Activated naive CD8-positive, alpha-beta T cell treated with anti-CD3 and anti-CD28 coated beads, Interleukin-2, amount 10 ng/mL, durations not matched to agents 7 days and 5 days (primary cell): Measurements from ENCODE around the gene LPAR2. TPM values are rescaled to one million over a fixed set of nuclear protein-coding genes. Genes with fewer than 3 reads are reported as not detected.
"Not testable (repeated sequence)": the region's sequence is repeated elsewhere in the genome, so short reads cannot be mapped to it uniquely, and the experiment has no call there.

ENCODE experiments used
- ATAC-seq: fragments of 150-1000 bp; cut with Tn5 transposase; one replicate; pipeline ENCODE4 v1.10.0; 2021; ENCODE audit warnings: low read depth, moderate library complexity
- POLR2A ChIA-PET: fragments of 350-600 bp; sonication (Branson Sonifier 250); formaldehyde crosslinking; loops from one replicate; lab custom pipeline; 2021; ENCODE audit warnings: antibody characterized with exemption; lab: Charles Lee
- DNase-seq: peaks from one replicate; pipeline ENCODE4 v3.0.0; 2021
- H3K27ac Mint-ChIP-seq: one replicate; pipeline ENCODE4 v1.8.0; 2022; ENCODE audit warnings: mild to moderate bottlenecking, mixed read lengths
- H3K27me3 Mint-ChIP-seq: one replicate; pipeline ENCODE4 v1.8.0; 2022; ENCODE audit warnings: mild to moderate bottlenecking, moderate library complexity, mixed read lengths
- H3K36me3 Mint-ChIP-seq: one replicate; pipeline ENCODE4 v1.8.0; 2021; ENCODE audit warnings: mild to moderate bottlenecking, mixed read lengths
- H3K4me1 Mint-ChIP-seq: one replicate; pipeline ENCODE4 v1.8.0; 2021; ENCODE audit warnings: mixed read lengths
- H3K4me3 Mint-ChIP-seq: one replicate; pipeline ENCODE4 v1.8.0; 2022; ENCODE audit warnings: mild to moderate bottlenecking, moderate library complexity, mixed read lengths
- H3K9me3 Mint-ChIP-seq: one replicate; pipeline ENCODE4 v1.8.0; 2021; ENCODE audit warnings: mixed read lengths
- total RNA-seq, 2 experiments: library from RNA; stranded (reverse); gene quantifications; one replicate each; pipeline ENCODE4 v1.2.3, GENCODE V29; 2021

LPAR2 gene
- total RNA-seq: 10 to 100 TPM; 73.6 to 73.8 TPM

GRCh38 chr19:19627621-19628500, at the start of gene LPAR2:
Gene LPAR2 (minus strand): TSS chr19:19628220. CDS start chr19:19627275, 945 bp downstream.
- Mint-ChIP-seq H3K36me3 (peaks cover 25% of the 10 kb centered on the region), H3K4me3 (peak within 1 kb of the TSS; percentile 99), H3K27ac (peak within 1 kb of the TSS; percentile 96), H3K27me3 (no peaks in the 10 kb centered on the region), H3K4me1 (peaks cover 26% of the 10 kb centered on the region), H3K9me3 (no peaks in the 10 kb centered on the region)
- ATAC-seq: peak; percentile 75
- POLR2A ChIA-PET: interaction anchor here (0.6 to 3.6 kb wide), 27 partner anchors 9 to 148 kb away, joined by 3 to 25 read pairs (median 4); partner anchors contain the start of genes ATP13A1, GMIP, NDUFA13 and PBX4
- peak; percentile 92 for DNase-seq

GRCh38 chr19:19677579-19677978, 49.6 kb upstream of the LPAR2 start:
- Mint-ChIP-seq H3K36me3 (peaks cover 92% of the 10 kb centered on the region), H3K27me3 (no peaks in the 10 kb centered on the region), H3K4me1 (peaks cover 11% of the 10 kb centered on the region), H3K27ac (no peak overlapping the region), H3K9me3 (peaks cover 44% of the 10 kb centered on the region), H3K4me3 (no peak overlapping the region)
- no peak for DNase-seq
- no peak for ATAC-seq
- POLR2A ChIA-PET: interaction anchor here (2.4 kb wide), 1 partner anchor 8 kb away, joined by 8 read pairs; no protein-coding TSS in a partner anchor

- no peak for ATAC-seq
- peaks cover 93% of the 10 kb centered on the region for H3K36me3 Mint-ChIP-seq
- H3K4me3 Mint-ChIP-seq: no peak overlapping the region
- peaks cover 22% of the 10 kb centered on the region for H3K4me1 Mint-ChIP-seq
- H3K27ac Mint-ChIP-seq: peak overlapping the region; percentile 58
- no peak for DNase-seq
- H3K9me3 Mint-ChIP-seq: peaks cover 43% of the 10 kb centered on the region
- H3K27me3 Mint-ChIP-seq: no peaks in the 10 kb centered on the region
- POLR2A ChIA-PET: no interaction called here
Observed at GRCh38 chr19:19674315-19674714, 46.3 kb upstream of the LPAR2 start.

GRCh38 chr19:19672816-19673215, 44.8 kb upstream of the LPAR2 start:
- H3K4me1 Mint-ChIP-seq: peaks cover 27% of the 10 kb centered on the region
- peaks cover 33% of the 10 kb centered on the region for H3K9me3 Mint-ChIP-seq
- no peak overlapping the region for H3K4me3 Mint-ChIP-seq
- POLR2A ChIA-PET: interaction anchor here (0.6 kb wide), 1 partner anchor 160 kb away, joined by 8 read pairs; no protein-coding TSS in a partner anchor
- H3K27ac Mint-ChIP-seq: no peak overlapping the region
- no peaks in the 10 kb centered on the region for H3K27me3 Mint-ChIP-seq
- DNase-seq (no peak), ATAC-seq (no peak)
- H3K36me3 Mint-ChIP-seq: peaks cover 79% of the 10 kb centered on the region

- peaks cover 26% of the 10 kb centered on the region for H3K4me1 Mint-ChIP-seq
Observed at GRCh38 chr19:19670070-19670551, 42.1 kb upstream of the LPAR2 start.

GRCh38 chr19:19668230-19669012, 40.4 kb upstream of the LPAR2 start, which contains the start of gene ZNF101:
Gene ZNF101 (plus strand): TSS chr19:19668839. CDS start chr19:19668964, 125 bp downstream.
- H3K27ac Mint-ChIP-seq: peak within 1 kb of the TSS; percentile 98
- peaks cover 48% of the 10 kb centered on the region for H3K36me3 Mint-ChIP-seq
- POLR2A ChIA-PET: interaction anchor here (0.6 to 4.2 kb wide), 29 partner anchors 11 to 1352 kb away, joined by 3 to 50 read pairs (median 5); partner anchors contain the start of genes GMIP, NDUFA13, PBX4 and TSSK6
- ATAC-seq (peak; percentile 74), DNase-seq (peak; percentile 94)
- H3K4me3 Mint-ChIP-seq: peak within 1 kb of the TSS; percentile 87
- peaks cover 7% of the 10 kb centered on the region for H3K9me3 Mint-ChIP-seq
- H3K27me3 Mint-ChIP-seq: no peaks in the 10 kb centered on the region
- peaks cover 20% of the 10 kb centered on the region for H3K4me1 Mint-ChIP-seq

More at GRCh38 chr19:19670070-19670551, 42.1 kb upstream of the LPAR2 start:
- no peak for DNase-seq
- H3K4me3 Mint-ChIP-seq: peak overlapping the region; percentile 87
- peaks cover 57% of the 10 kb centered on the region for H3K36me3 Mint-ChIP-seq
- no peak for ATAC-seq
- H3K27me3 Mint-ChIP-seq: no peaks in the 10 kb centered on the region
- POLR2A ChIA-PET: interaction anchor here (1.0 to 4.2 kb wide), 12 partner anchors 15 to 568 kb away, joined by 3 to 50 read pairs (median 12); partner anchors contain the start of genes GMIP, ZNF14, ZNF253 and ZNF486
- peak overlapping the region; percentile 98 for H3K27ac Mint-ChIP-seq
- peaks cover 14% of the 10 kb centered on the region for H3K9me3 Mint-ChIP-seq

- H3K27ac Mint-ChIP-seq, POLR2A ChIA-PET, H3K27me3 Mint-ChIP-seq, H3K9me3 Mint-ChIP-seq, DNase-seq, ATAC-seq: not testable (repeated sequence)
- Mint-ChIP-seq H3K36me3 (peaks cover 39% of the 10 kb centered on the region), H3K4me1 (peaks cover 32% of the 10 kb centered on the region), H3K4me3 (peak overlapping the region; percentile 19)
Observed at GRCh38 chr19:19665420-19665948, 37.5 kb upstream of the LPAR2 start.

- Mint-ChIP-seq H3K36me3 (peaks cover 32% of the 10 kb centered on the region), H3K27ac (peak within 1 kb of the TSS; percentile 98), H3K9me3 (no peaks in the 10 kb centered on the region), H3K4me1 (peaks cover 26% of the 10 kb centered on the region), H3K27me3 (no peaks in the 10 kb centered on the region), H3K4me3 (peak within 1 kb of the TSS; percentile 93)
- peak; percentile 79 for ATAC-seq
- POLR2A ChIA-PET: interaction anchor here (0.5 to 3.0 kb wide), 22 partner anchors 10 to 901 kb away, joined by 3 to 17 read pairs (median 4); partner anchors contain the start of genes LPAR2, NDUFA13, PBX4 and ZNF14
- peak; percentile 92 for DNase-seq
Observed at GRCh38 chr19:19663256-19664120, 35.5 kb upstream of the LPAR2 start, which contains the start of gene ATP13A1. Gene ATP13A1 (minus strand): TSS chr19:19663676. CDS start chr19:19663666, 10 bp downstream.

- no peak for DNase-seq
- POLR2A ChIA-PET: interaction anchor here (1.0 to 3.0 kb wide), 14 partner anchors 10 to 504 kb away, joined by 3 to 17 read pairs (median 6); partner anchors contain the start of genes LPAR2, NDUFA13, PBX4 and ZNF14
- Mint-ChIP-seq H3K36me3 (peaks cover 36% of the 10 kb centered on the region), H3K27ac (peak overlapping the region; percentile 93), H3K4me3 (peak overlapping the region; percentile 93), H3K4me1 (peaks cover 21% of the 10 kb centered on the region), H3K9me3 (no peaks in the 10 kb centered on the region), H3K27me3 (no peaks in the 10 kb centered on the region)
- ATAC-seq: no peak
Observed at GRCh38 chr19:19662871-19663255, 34.8 kb upstream of the LPAR2 start.

- H3K4me3 Mint-ChIP-seq: peak overlapping the region; percentile 93
- POLR2A ChIA-PET: interaction anchor here (1.1 to 3.0 kb wide), 14 partner anchors 9 to 505 kb away, joined by 3 to 17 read pairs (median 7); partner anchors contain the start of genes LPAR2, NDUFA13, ZNF14 and ZNF486
- peak overlapping the region; percentile 93 for H3K27ac Mint-ChIP-seq
- ATAC-seq (no peak), DNase-seq (no peak)
- no peaks in the 10 kb centered on the region for H3K9me3 Mint-ChIP-seq
- no peaks in the 10 kb centered on the region for H3K27me3 Mint-ChIP-seq
- peaks cover 36% of the 10 kb centered on the region for H3K36me3 Mint-ChIP-seq
- peaks cover 18% of the 10 kb centered on the region for H3K4me1 Mint-ChIP-seq
Observed at GRCh38 chr19:19662344-19662743, 34.3 kb upstream of the LPAR2 start.

- peak; percentile 1 for ATAC-seq
- DNase-seq: no peak
- no peaks in the 10 kb centered on the region for H3K9me3 Mint-ChIP-seq
- H3K27me3 Mint-ChIP-seq: no peaks in the 10 kb centered on the region
- H3K4me3 Mint-ChIP-seq: peak overlapping the region; percentile 93
- peaks cover 18% of the 10 kb centered on the region for H3K4me1 Mint-ChIP-seq
- peaks cover 35% of the 10 kb centered on the region for H3K36me3 Mint-ChIP-seq
- H3K27ac Mint-ChIP-seq: peak overlapping the region; percentile 93
- POLR2A ChIA-PET: interaction anchor here (0.6 to 3.0 kb wide), 11 partner anchors 9 to 505 kb away, joined by 3 to 17 read pairs (median 7); partner anchors contain the start of genes ZNF14, ZNF486, ZNF506 and ZNF93
Observed at GRCh38 chr19:19661675-19662251, 33.7 kb upstream of the LPAR2 start.
